HFFc6 (cell line): ENCODE data around the gene TMEM178B. TPM values are rescaled to one million over a fixed set of nuclear protein-coding genes. Genes with fewer than 3 reads are reported as not detected.

Source experiments
- DNase-seq: peaks from one replicate; pipeline ENCODE4 v3.0.0-alpha.2; 2018
- H3K27ac Mint-ChIP-seq: 2 replicates; pipeline ENCODE4 v1.8.0; 2020; ENCODE audit warnings: mild to moderate bottlenecking, mixed read lengths
- H3K27me3 Mint-ChIP-seq: 2 replicates; pipeline ENCODE4 v1.8.0; 2021; ENCODE audit warnings: mild to moderate bottlenecking, moderate library complexity, mixed read lengths; ENCODE audit not compliant: insufficient read depth
- H3K36me3 Mint-ChIP-seq: 2 replicates; pipeline ENCODE4 v1.8.0; 2021; ENCODE audit warnings: low read depth, mixed read lengths
- H3K4me1 Mint-ChIP-seq: 2 replicates; pipeline ENCODE4 v1.8.0; 2020; ENCODE audit warnings: low read depth, mixed read lengths
- H3K4me3 Mint-ChIP-seq: 2 replicates; pipeline ENCODE4 v1.8.0; 2020; ENCODE audit warnings: mild to moderate bottlenecking, moderate library complexity, mixed read lengths
- H3K9me3 Mint-ChIP-seq: 2 replicates; pipeline ENCODE4 v1.8.0; 2020; ENCODE audit warnings: mild to moderate bottlenecking, mixed read lengths
- CTCF ChIP-seq: fragments of 200-600 bp; sonication (generic); IDR thresholded peaks from 2 replicates; pipeline ENCODE4 v1.5.0; 2021; ENCODE audit warnings: antibody characterized with exemption, mild to moderate bottlenecking
- total RNA-seq, 6 experiments: library from RNA; stranded (reverse); fragmentation: NEBNext Ultra II Directional; extraction: Animal tissue kit (Norgen Biotek cat#: 25700); gene quantifications; 2 replicates in 1 of 6; 3 replicates in 5 of 6; pipeline ENCODE4 v1.2.3, GENCODE V29; 2021

The TMEM178B gene
- total RNA-seq, 6 experiments from 2014 or later, result 2.8 to 8.4 (median 6.6) TPM

- peaks cover 4% of the 10 kb centered on the region; the same call in 1 of the 2 replicates for H3K27me3 Mint-ChIP-seq
- TF ChIP-seq CTCF, result no peak
- H3K36me3 Mint-ChIP-seq, result no peaks in the 10 kb centered on the region; the same call in 1 of the 2 replicates
- H3K4me1 Mint-ChIP-seq, result peaks cover 35% of the 10 kb centered on the region; the same call in 1 of the 2 replicates
- peaks cover 18% of the 10 kb centered on the region for H3K9me3 Mint-ChIP-seq
- no peak for DNase-seq
- H3K4me3 Mint-ChIP-seq, result peak overlapping the region; percentile 2; the same call in 1 of the 2 replicates
- no peak overlapping the region; the same call in 1 of the 2 replicates for H3K27ac Mint-ChIP-seq
Measured at GRCh38 chr7:141466151-141466904, 392.5 kb downstream of the TMEM178B start.

- no peak for DNase-seq
- Mint-ChIP-seq H3K4me1 (peaks cover 19% of the 10 kb centered on the region; the same call in 1 of the 2 replicates), H3K9me3 (peaks cover 13% of the 10 kb centered on the region), H3K36me3 (no peaks in the 10 kb centered on the region; the same call in 1 of the 2 replicates), H3K27me3 (peaks cover 2% of the 10 kb centered on the region), H3K27ac (no peak overlapping the region), H3K4me3 (no peak overlapping the region)
- no peak for TF ChIP-seq CTCF
Measured at GRCh38 chr7:141468341-141468740, 394.5 kb downstream of the TMEM178B start.

GRCh38 chr7:141475679-141476078 is 401.8 kb downstream of the TMEM178B start:
- Mint-ChIP-seq H3K4me1 (peaks cover 14% of the 10 kb centered on the region), H3K36me3 (no peaks in the 10 kb centered on the region; the same call in 1 of the 2 replicates), H3K9me3 (peaks cover 13% of the 10 kb centered on the region), H3K27ac (no peak overlapping the region), H3K4me3 (no peak overlapping the region), H3K27me3 (peaks cover 11% of the 10 kb centered on the region)
- DNase-seq, result no peak
- TF ChIP-seq CTCF, result no peak

GRCh38 chr7:141477865-141478264 is 404.0 kb downstream of the TMEM178B start:
- H3K9me3 Mint-ChIP-seq, result peaks cover 4% of the 10 kb centered on the region
- peaks cover 13% of the 10 kb centered on the region for H3K27me3 Mint-ChIP-seq
- H3K4me3 Mint-ChIP-seq, result no peak overlapping the region
- H3K27ac Mint-ChIP-seq, result no peak overlapping the region
- no peaks in the 10 kb centered on the region for H3K36me3 Mint-ChIP-seq
- H3K4me1 Mint-ChIP-seq, result peaks cover 14% of the 10 kb centered on the region
- TF ChIP-seq CTCF, result no peak
- DNase-seq, result no peak

- no peak overlapping the region for H3K27ac Mint-ChIP-seq
- peaks cover 14% of the 10 kb centered on the region for H3K4me1 Mint-ChIP-seq
- DNase-seq, result no peak
- peaks cover 13% of the 10 kb centered on the region for H3K27me3 Mint-ChIP-seq
- no peaks in the 10 kb centered on the region for H3K36me3 Mint-ChIP-seq
- no peak for TF ChIP-seq CTCF
- no peak overlapping the region for H3K4me3 Mint-ChIP-seq
- H3K9me3 Mint-ChIP-seq, result peaks cover 14% of the 10 kb centered on the region
Measured at GRCh38 chr7:141478845-141479244, 405.0 kb downstream of the TMEM178B start.
